Ishikawa (cell line): ENCODE results near the gene DACH1.

Experiments
- CEBPB ChIP-seq: IDR thresholded peaks from 2 replicates; pipeline ENCODE4 v1.6.1; 2012
- CREB1 ChIP-seq: IDR thresholded peaks from 2 replicates; pipeline ENCODE4 v1.6.1; 2012; ENCODE audit warnings: low read depth
- EGR1 ChIP-seq: IDR thresholded peaks from 2 replicates; pipeline ENCODE4 v1.6.1; 2012
- EP300 ChIP-seq: IDR thresholded peaks from 2 replicates; pipeline ENCODE4 v1.6.1; 2012; ENCODE audit warnings: borderline replicate concordance
- MAX ChIP-seq: IDR thresholded peaks from 2 replicates; pipeline ENCODE4 v1.6.1; 2012
- RAD21 ChIP-seq: IDR thresholded peaks from 2 replicates; pipeline ENCODE4 v1.6.1; 2012; ENCODE audit warnings: low read depth
- TEAD4 ChIP-seq: IDR thresholded peaks from 2 replicates; pipeline ENCODE4 v1.6.1; 2012
- ZBTB7A ChIP-seq: IDR thresholded peaks from 2 replicates; pipeline ENCODE4 v1.6.1; 2012; ENCODE audit warnings: low read depth
- TF ChIP-seq, protein P1 (sequence below): IDR thresholded peaks from 2 replicates; pipeline ENCODE4 v1.6.1; 2012; ENCODE audit warnings: low read depth, mild to moderate bottlenecking

DNA sequence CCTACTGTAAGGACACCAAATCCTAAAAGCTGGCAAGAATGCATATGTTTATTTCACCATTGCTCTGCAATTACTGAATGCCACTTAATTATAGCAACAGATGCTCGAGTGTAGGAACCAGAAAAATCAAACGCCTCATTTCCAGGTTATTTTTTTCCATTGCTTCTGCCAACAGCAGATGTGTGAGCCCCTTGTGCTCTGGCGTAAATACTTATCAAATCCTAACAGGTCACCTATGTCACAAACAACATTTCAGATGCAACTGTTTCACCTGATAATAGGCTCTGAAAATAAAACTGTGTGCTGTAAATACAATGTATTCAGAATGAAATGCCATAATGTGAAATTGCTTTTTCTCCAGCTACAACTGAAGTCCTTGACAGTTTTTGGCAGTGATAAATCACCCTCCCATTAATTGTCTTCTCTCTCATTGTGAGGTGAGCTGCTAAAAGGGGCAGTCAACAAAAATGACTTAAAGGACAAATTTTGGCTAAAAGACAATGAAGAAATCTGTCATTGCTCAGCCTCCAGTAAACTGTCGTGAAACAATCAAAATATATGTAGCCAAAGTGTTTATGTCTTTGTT, 344.0 kb downstream of the DACH1 start:
- TF ChIP-seq CEBPB, result no peak
- TF ChIP-seq ZBTB7A, result no peak
- TF ChIP-seq TEAD4, result no peak
- no peak for TF ChIP-seq EP300
- TF ChIP-seq MAX, result no peak
- TF ChIP-seq, protein P1, sequence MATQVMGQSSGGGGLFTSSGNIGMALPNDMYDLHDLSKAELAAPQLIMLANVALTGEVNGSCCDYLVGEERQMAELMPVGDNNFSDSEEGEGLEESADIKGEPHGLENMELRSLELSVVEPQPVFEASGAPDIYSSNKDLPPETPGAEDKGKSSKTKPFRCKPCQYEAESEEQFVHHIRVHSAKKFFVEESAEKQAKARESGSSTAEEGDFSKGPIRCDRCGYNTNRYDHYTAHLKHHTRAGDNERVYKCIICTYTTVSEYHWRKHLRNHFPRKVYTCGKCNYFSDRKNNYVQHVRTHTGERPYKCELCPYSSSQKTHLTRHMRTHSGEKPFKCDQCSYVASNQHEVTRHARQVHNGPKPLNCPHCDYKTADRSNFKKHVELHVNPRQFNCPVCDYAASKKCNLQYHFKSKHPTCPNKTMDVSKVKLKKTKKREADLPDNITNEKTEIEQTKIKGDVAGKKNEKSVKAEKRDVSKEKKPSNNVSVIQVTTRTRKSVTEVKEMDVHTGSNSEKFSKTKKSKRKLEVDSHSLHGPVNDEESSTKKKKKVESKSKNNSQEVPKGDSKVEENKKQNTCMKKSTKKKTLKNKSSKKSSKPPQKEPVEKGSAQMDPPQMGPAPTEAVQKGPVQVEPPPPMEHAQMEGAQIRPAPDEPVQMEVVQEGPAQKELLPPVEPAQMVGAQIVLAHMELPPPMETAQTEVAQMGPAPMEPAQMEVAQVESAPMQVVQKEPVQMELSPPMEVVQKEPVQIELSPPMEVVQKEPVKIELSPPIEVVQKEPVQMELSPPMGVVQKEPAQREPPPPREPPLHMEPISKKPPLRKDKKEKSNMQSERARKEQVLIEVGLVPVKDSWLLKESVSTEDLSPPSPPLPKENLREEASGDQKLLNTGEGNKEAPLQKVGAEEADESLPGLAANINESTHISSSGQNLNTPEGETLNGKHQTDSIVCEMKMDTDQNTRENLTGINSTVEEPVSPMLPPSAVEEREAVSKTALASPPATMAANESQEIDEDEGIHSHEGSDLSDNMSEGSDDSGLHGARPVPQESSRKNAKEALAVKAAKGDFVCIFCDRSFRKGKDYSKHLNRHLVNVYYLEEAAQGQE, result no peak
- no peak for TF ChIP-seq CREB1
- TF ChIP-seq RAD21, result no peak
- TF ChIP-seq EGR1, result no peak
